K562 (cell line): ENCODE measurements around the gene C16orf90. TPM values are rescaled to one million over a fixed set of nuclear protein-coding genes. Genes with fewer than 3 reads are reported as not detected.

Source experiments
- ATAC-seq: fragments of 200-7000 bp; cut with Tn5 transposase; 3 replicates; pipeline ENCODE4 v1.9.1; 2020; ENCODE audit warnings: moderate library complexity
- BruUV-seq: library from RNA; stranded (reverse); fragments of 400-500 nt; replicated peaks from 2 replicates; lab custom pipeline; 2021; lab: Mats Ljungman, UMichigan
- CTCF ChIA-PET: fragments of 300-600 bp; formaldehyde crosslinking; extraction: SDS; loops from one replicate; lab custom pipeline; 2021; ENCODE audit warnings: low intra/inter-chr PET ratio; lab: Yijun Ruan, JAX
- POLR2A ChIA-PET: fragments of 300-600, 350-650 bp; sonication (Branson Sonifier 250); formaldehyde crosslinking; extraction: SDS; loops from one replicate; lab custom pipeline; 2021; ENCODE audit warnings: antibody characterized with exemption, inconsistent platforms; lab: Yijun Ruan, JAX
- DNase-seq, 4 experiments: peaks; one replicate each; pipeline versions ENCODE4 v3.0.0 to v3.0.0-alpha.2; 2011 to 2018; ENCODE audit warnings: low spot score in 3 of 4, mixed read lengths in 3 of 4; ENCODE audit errors: extremely low read depth in 1 of 4
- FAIRE-seq: peaks from 2 replicates; lab custom pipeline; 2011; peaks lifted over from hg19 to GRCh38; lab: Jason Lieb, UNC
- H2AFZ ChIP-seq: 2 replicates; pipeline ENCODE4 v1.6.0; 2011; ENCODE audit warnings: low read depth, low read length, control low read depth, inconsistent platforms
- H3K27ac ChIP-seq: fragments of 200-600 bp; 3 replicates; pipeline ENCODE4 v1.8.0; 2011; ENCODE audit warnings: low read depth, mild to moderate bottlenecking, control low read depth, inconsistent platforms, low read length, moderate library complexity, mixed read lengths; ENCODE audit errors: extremely low read depth
- H3K27me3 ChIP-seq, 2 experiments: fragments of 300-600 bp in 1 of 2; 2 replicates in 1 of 2; 3 replicates in 1 of 2; pipeline versions ENCODE4 v1.6.0 to v1.8.0; 2011; ENCODE audit warnings: inconsistent platforms in 2 of 2, low read length in 2 of 2, mild to moderate bottlenecking in 1 of 2, mixed read lengths in 1 of 2, moderate library complexity in 1 of 2; ENCODE audit not compliant: control insufficient read depth in 2 of 2, insufficient read depth in 2 of 2
- H3K36me3 ChIP-seq: fragments of 300-600 bp; 3 replicates; pipeline ENCODE4 v1.8.0; 2011; ENCODE audit warnings: mild to moderate bottlenecking, low read length, inconsistent platforms; ENCODE audit not compliant: control insufficient read depth, insufficient read depth
- H3K4me1 ChIP-seq, 2 experiments: fragments of 200-600 bp in 1 of 2; replicated peaks in 1 of 2; 2 replicates in 1 of 2; 3 replicates in 1 of 2; pipeline versions ENCODE4 v1.5.1 to v1.8.0; 2011; ENCODE audit warnings: inconsistent platforms in 2 of 2, low read length in 2 of 2, mild to moderate bottlenecking in 1 of 2, mixed read lengths in 1 of 2, moderate library complexity in 1 of 2; ENCODE audit not compliant: control insufficient read depth in 2 of 2, insufficient read depth in 2 of 2
- H3K4me2 ChIP-seq: 2 replicates; pipeline ENCODE4 v1.6.1; 2011; ENCODE audit warnings: low read length, control low read depth, inconsistent platforms, mixed read lengths; ENCODE audit not compliant: insufficient read depth
- H3K4me3 ChIP-seq: fragments of 200-600 bp; sonication (generic), shearing (Covaris generic); 2 replicates; pipeline ENCODE4 v1.5.1; 2016; ENCODE audit warnings: control low read depth, inconsistent platforms
- H3K79me2 ChIP-seq: fragments of 200-600 bp; 3 replicates; pipeline ENCODE4 v1.8.0; 2011; ENCODE audit warnings: low read length, inconsistent platforms; ENCODE audit not compliant: control insufficient read depth, insufficient read depth
- H3K9ac ChIP-seq, 2 experiments: 2 replicates each; pipeline versions ENCODE4 v1.6.0 to v1.6.1; 2011; ENCODE audit warnings: low read depth in 2 of 2, low read length in 2 of 2, control low read depth in 1 of 2, inconsistent platforms in 1 of 2, mild to moderate bottlenecking in 1 of 2, mixed read lengths in 1 of 2; ENCODE audit not compliant: insufficient read depth in 1 of 2
- H3K9me1 ChIP-seq: one replicate; pipeline ENCODE4 v1.6.0; 2011; ENCODE audit warnings: inconsistent platforms, mild to moderate bottlenecking, low read length, moderate library complexity; ENCODE audit not compliant: control insufficient read depth, insufficient read depth
- H3K9me3 ChIP-seq: replicated peaks from 2 replicates; pipeline ENCODE4 v1.5.1; 2011; ENCODE audit warnings: low read depth, low read length, inconsistent platforms; ENCODE audit not compliant: control insufficient read depth, insufficient read depth
- H4K20me1 ChIP-seq: replicated peaks from 2 replicates; pipeline ENCODE4 v1.6.1; 2011; ENCODE audit warnings: low read length, inconsistent platforms, mixed read lengths; ENCODE audit not compliant: control insufficient read depth, insufficient read depth
- COPS2 ChIP-seq: fragments of 450-650 bp; conservative IDR thresholded peaks from 2 replicates; pipeline ENCODE4 v1.6.1; 2016; ENCODE audit warnings: mild to moderate bottlenecking, moderate library complexity
- EZH2 ChIP-seq: IDR thresholded peaks from 2 replicates; pipeline ENCODE4 v1.6.1; 2012; ENCODE audit warnings: low read depth, mild to moderate bottlenecking, inconsistent platforms, low read length, borderline replicate concordance
- FUS ChIP-seq: fragments of 200-400 bp; formaldehyde crosslinking; optimal IDR thresholded peaks from 2 replicates; pipeline ENCODE3; 2017; ENCODE audit warnings: low read depth, low read length
- KHSRP ChIP-seq: fragments of 450-650 bp; IDR thresholded peaks from 2 replicates; pipeline ENCODE4 v1.6.1; 2017
- SUPT5H ChIP-seq: fragments of 450-650 bp; IDR thresholded peaks from 2 replicates; pipeline ENCODE4 v1.6.1; 2016
- TEAD1 ChIP-seq, 2 experiments: fragments of 450-650 bp in 1 of 2; sonication (generic) in 1 of 2; formaldehyde crosslinking; IDR thresholded peaks; 2 replicates each; pipeline versions ENCODE4 v1.4.0 to v1.8.0; 2020 to 2022; ENCODE audit warnings: mild to moderate bottlenecking in 2 of 2, missing genetic modification reagents in 1 of 2
- ZNF121 ChIP-seq: sonication (generic); formaldehyde crosslinking; conservative IDR thresholded peaks from 2 replicates; pipeline ENCODE4 v1.8.0; 2022; ENCODE audit warnings: missing genetic modification reagents
- ZNF146 ChIP-seq: IDR thresholded peaks from one replicate; pipeline ENCODE4 v1.6.1; 2018; ENCODE audit warnings: missing compliant biosample characterization; ENCODE audit not compliant: unreplicated experiment
- ZNF165 ChIP-seq: fragments of 250-450 bp; sonication (Bioruptor Pico); IDR thresholded peaks from 2 replicates; pipeline ENCODE4 v1.4.0; 2020; ENCODE audit warnings: borderline replicate concordance
- ZNF507 ChIP-seq: conservative IDR thresholded peaks from 2 replicates; pipeline ENCODE4 v1.6.1; 2017; ENCODE audit warnings: missing genetic modification characterization, missing compliant biosample characterization
- WGBS: fragments of 100-300 bp; shearing (Covaris generic); methylation state at CpG from one replicate; pipeline ENCODE4 v1.1.6; 2016; ENCODE audit warnings: low coverage, mixed read lengths; ENCODE audit not compliant: insufficient coverage; ENCODE audit errors: missing lambda C conversion rate; 5-methylcytosine and 5-hydroxymethylcytosine counted together
- in situ Hi-C: fragments of 300-500 bp; cut with MboI; formaldehyde crosslinking; loops from 4 replicates; pipeline ENCODE4 v1.15.0; 2018; ENCODE audit warnings: inconsistent platforms, mixed read lengths
- intact Hi-C: fragments of 100-400 bp; cut with micrococcal nuclease; formaldehyde crosslinking; loops from 2 replicates; pipeline ENCODE4 v1.14.2; 2022
- polyA plus RNA-seq, 8 experiments: library from polyadenylated mRNA; depleted of rRNA in 4 of 8; stranded (reverse) in 5 of 8; unstranded in 3 of 8; fragments of >200 nt; fragmentation: Nextera tagmentation in 2 of 8; fragmentation: Illumina TruSeq in 1 of 8; extraction: Ambion mirVana in 2 of 8; extraction: Trizol in 1 of 8; gene quantifications; 2 replicates each; pipeline versions ENCODE4 v1.2.1 to v1.2.3, GENCODE V29; 2011 to 2014; ENCODE audit warnings: inconsistent platforms in 1 of 8, missing spikeins in 1 of 8
- total RNA-seq, 7 experiments: library from RNA; depleted of rRNA in 6 of 7; stranded (reverse); fragments of >200 nt in 6 of 7; fragmentation: Illumina TruSeq in 2 of 7; extraction: Trizol in 2 of 7; gene quantifications; 2 replicates each; pipeline versions ENCODE4 v1.2.1 to v1.2.3, GENCODE V29; 2011 to 2021; ENCODE audit warnings: low replicate concordance in 1 of 7
- TF ChIP-seq, protein P1 (sequence below): fragments of 450-650 bp; IDR thresholded peaks from 2 replicates; pipeline ENCODE4 v1.6.1; 2016; ENCODE audit warnings: borderline replicate concordance

The C16orf90 gene
- total and polyA plus RNA-seq, 9 of the 15 experiments (the other 6 are each of a cell fraction or from before 2014, with no cell fraction given) = not detected

DNA sequence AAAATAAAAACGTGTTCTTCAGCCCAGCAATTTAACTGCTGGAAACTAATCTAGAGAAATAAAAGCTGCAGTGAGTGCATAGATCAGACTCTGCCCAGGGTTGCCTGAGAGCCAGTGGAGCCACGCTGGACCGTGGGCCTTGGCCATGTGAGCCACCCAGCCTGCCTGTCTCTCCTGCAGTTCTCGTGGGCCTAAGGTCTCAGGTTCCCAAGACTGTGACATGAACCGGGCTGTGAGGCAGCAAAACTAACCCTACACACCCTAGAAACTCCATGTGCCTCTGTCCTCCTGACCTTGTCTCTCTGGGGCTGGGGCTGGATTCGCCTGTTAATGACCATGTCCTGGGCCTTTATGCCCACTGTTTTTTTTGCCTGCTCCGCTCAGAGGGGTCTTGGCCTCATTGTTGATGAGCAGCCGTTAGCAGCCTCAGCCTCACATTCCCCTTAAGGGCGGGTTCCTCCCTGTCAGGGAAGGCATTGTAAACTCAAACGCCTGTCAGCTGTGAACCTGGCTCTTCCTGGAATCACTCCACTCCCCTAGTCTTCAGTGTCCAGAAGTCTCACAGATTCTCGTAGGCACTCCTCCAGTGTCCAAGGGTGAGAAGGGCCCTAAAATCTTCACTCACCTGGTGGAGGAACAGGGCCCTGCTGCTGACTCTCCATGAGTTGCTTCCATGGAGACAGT lies 16.9 kb downstream of the C16orf90 start:
- Histone ChIP-seq H3K9ac (peak overlapping the region in 1 of 2 experiments; percentile 64; a peak in 1 of 4 replicates), H3K79me2 (peaks cover 19% of the 10 kb centered on the region; the same call in 2 of the 3 replicates)
- WGBS = 79% methylated on average over 11 of the region's 11 CpGs

More for the DNA sequence above, 16.9 kb downstream of the C16orf90 start:
- Histone ChIP-seq H3K4me1 (peaks cover 14 to 34% of the 10 kb centered on the region in 2 experiments; a peak in 4 of 5 replicates), H3K9me1 (peaks cover 7% of the 10 kb centered on the region), H2AFZ (no peak overlapping the region), H3K9me3 (no peaks in the 10 kb centered on the region), H3K4me3 (no peak overlapping the region), H3K27me3 (no peaks in the 10 kb centered on the region), H3K27ac (no peak overlapping the region), H3K4me2 (no peak overlapping the region), H3K36me3 (peaks cover 32% of the 10 kb centered on the region), H4K20me1 (peaks cover 15% of the 10 kb centered on the region)
- no peak for FAIRE-seq
- no peak for DNase-seq
- CTCF ChIA-PET = no interaction called here
- intact Hi-C loops = no loop called here
- in situ Hi-C loops = no loop called here
- BruUV-seq = no TSS peak
- POLR2A ChIA-PET = no interaction called here
- TF ChIP-seq ZNF165 (CRISPR knock-in tag) (no peak), EZH2 (no peak), COPS2 (no peak), ZNF507 (tag) (no peak), TEAD1 (CRISPR knock-in tag; IDR thresholded peaks at IDR 0.05) (no peak), FUS (no peak), KHSRP (no peak), ZNF146 (CRISPR knock-in tag) (no peak), ZNF121 (CRISPR knock-in tag) (no peak), SUPT5H (no peak)
- TF ChIP-seq, protein P1, sequence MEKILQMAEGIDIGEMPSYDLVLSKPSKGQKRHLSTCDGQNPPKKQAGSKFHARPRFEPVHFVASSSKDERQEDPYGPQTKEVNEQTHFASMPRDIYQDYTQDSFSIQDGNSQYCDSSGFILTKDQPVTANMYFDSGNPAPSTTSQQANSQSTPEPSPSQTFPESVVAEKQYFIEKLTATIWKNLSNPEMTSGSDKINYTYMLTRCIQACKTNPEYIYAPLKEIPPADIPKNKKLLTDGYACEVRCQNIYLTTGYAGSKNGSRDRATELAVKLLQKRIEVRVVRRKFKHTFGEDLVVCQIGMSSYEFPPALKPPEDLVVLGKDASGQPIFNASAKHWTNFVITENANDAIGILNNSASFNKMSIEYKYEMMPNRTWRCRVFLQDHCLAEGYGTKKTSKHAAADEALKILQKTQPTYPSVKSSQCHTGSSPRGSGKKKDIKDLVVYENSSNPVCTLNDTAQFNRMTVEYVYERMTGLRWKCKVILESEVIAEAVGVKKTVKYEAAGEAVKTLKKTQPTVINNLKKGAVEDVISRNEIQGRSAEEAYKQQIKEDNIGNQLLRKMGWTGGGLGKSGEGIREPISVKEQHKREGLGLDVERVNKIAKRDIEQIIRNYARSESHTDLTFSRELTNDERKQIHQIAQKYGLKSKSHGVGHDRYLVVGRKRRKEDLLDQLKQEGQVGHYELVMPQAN = no peak
- no peak for ATAC-seq
